Ishikawa (cell line): ENCODE data around the gene CAPZB.

Source experiments
- CEBPB ChIP-seq: IDR thresholded peaks from 2 replicates; pipeline ENCODE4 v1.6.1; 2012
- CREB1 ChIP-seq: IDR thresholded peaks from 2 replicates; pipeline ENCODE4 v1.6.1; 2012; ENCODE audit warnings: low read depth
- EGR1 ChIP-seq: IDR thresholded peaks from 2 replicates; pipeline ENCODE4 v1.6.1; 2012
- EP300 ChIP-seq: IDR thresholded peaks from 2 replicates; pipeline ENCODE4 v1.6.1; 2012; ENCODE audit warnings: borderline replicate concordance
- FOXM1 ChIP-seq: IDR thresholded peaks from 2 replicates; pipeline ENCODE4 v1.6.1; 2012; ENCODE audit warnings: low read depth, borderline replicate concordance
- MAX ChIP-seq: IDR thresholded peaks from 2 replicates; pipeline ENCODE4 v1.6.1; 2012
- NFIC ChIP-seq: IDR thresholded peaks from 2 replicates; pipeline ENCODE4 v1.6.1; 2012
- RAD21 ChIP-seq: IDR thresholded peaks from 2 replicates; pipeline ENCODE4 v1.6.1; 2012; ENCODE audit warnings: low read depth
- REST ChIP-seq: IDR thresholded peaks from 2 replicates; pipeline ENCODE4 v1.6.1; 2012; ENCODE audit warnings: low read depth, mild to moderate bottlenecking
- TAF1 ChIP-seq: IDR thresholded peaks from 2 replicates; pipeline ENCODE4 v1.6.1; 2012; ENCODE audit warnings: low read depth, mild to moderate bottlenecking
- TCF12 ChIP-seq: IDR thresholded peaks from 2 replicates; pipeline ENCODE4 v1.6.1; 2012; ENCODE audit warnings: low read depth
- TEAD4 ChIP-seq: IDR thresholded peaks from 2 replicates; pipeline ENCODE4 v1.6.1; 2012
- USF1 ChIP-seq: IDR thresholded peaks from 2 replicates; pipeline ENCODE4 v1.6.1; 2012
- YY1 ChIP-seq: IDR thresholded peaks from 2 replicates; pipeline ENCODE4 v1.6.1; 2012; ENCODE audit warnings: low read depth
- ZBTB7A ChIP-seq: IDR thresholded peaks from 2 replicates; pipeline ENCODE4 v1.6.1; 2012; ENCODE audit warnings: low read depth

CAPZB gene

GRCh38 chr1:19365721-19366120, 119.6 kb downstream of the CAPZB start:
- TF ChIP-seq USF1 = no peak
- TF ChIP-seq EGR1 = no peak
- TF ChIP-seq TEAD4 = no peak
- no peak for TF ChIP-seq TAF1
- no peak for TF ChIP-seq TCF12
- TF ChIP-seq NFIC = no peak
- no peak for TF ChIP-seq CREB1
- no peak for TF ChIP-seq EP300
- no peak for TF ChIP-seq MAX
- TF ChIP-seq CEBPB = no peak
- no peak for TF ChIP-seq YY1
- no peak for TF ChIP-seq REST
- no peak for TF ChIP-seq FOXM1
- TF ChIP-seq ZBTB7A = no peak

GRCh38 chr1:19363536-19364152, 121.7 kb downstream of the CAPZB start:
- TF ChIP-seq TEAD4 (no peak), TAF1 (no peak), MAX (no peak)

GRCh38 chr1:19361611-19362147, 123.7 kb downstream of the CAPZB start:
- TF ChIP-seq CEBPB (no peak), EGR1 (no peak), USF1 (no peak), REST (no peak), YY1 (no peak), MAX (no peak)

- TF ChIP-seq CEBPB (no peak), EP300 (no peak), TEAD4 (0 out of 2 replicates have a peak, but pooled peaks have one; percentile 11)
Observed at GRCh38 chr1:19360843-19361610, 124.3 kb downstream of the CAPZB start.

GRCh38 chr1:19360432-19360831, 124.9 kb downstream of the CAPZB start:
- TF ChIP-seq ZBTB7A = no peak
- TF ChIP-seq TCF12 = no peak
- no peak for TF ChIP-seq CREB1
- TF ChIP-seq NFIC = no peak
- no peak for TF ChIP-seq TAF1
- TF ChIP-seq YY1 = no peak

- no peak for TF ChIP-seq EP300
- TF ChIP-seq MAX = no peak
- TF ChIP-seq CREB1 = no peak
- TF ChIP-seq TAF1 = no peak
- no peak for TF ChIP-seq CEBPB
- no peak for TF ChIP-seq FOXM1
- TF ChIP-seq YY1 = no peak
- TF ChIP-seq RAD21 = no peak
- no peak for TF ChIP-seq ZBTB7A
- no peak for TF ChIP-seq USF1
- no peak for TF ChIP-seq REST
- no peak for TF ChIP-seq TEAD4
- TF ChIP-seq EGR1 = no peak
- TF ChIP-seq NFIC = no peak
- no peak for TF ChIP-seq TCF12
Observed at GRCh38 chr1:19360016-19360415, 125.3 kb downstream of the CAPZB start.
